Stimulated activated CD8-positive, alpha-beta memory T cell treated with anti-CD3 and anti-CD28 coated beads, Interleukin-12 subunit alpha, Interleukin-12 subunit beta, amount 100 ng/mL, for 24 hours (primary cell): ENCODE results near the gene C2CD4B.

ENCODE experiments used
- DNase-seq: peaks from one replicate; pipeline ENCODE4 v3.0.0-alpha.2; 2020; ENCODE audit errors: extremely low read depth

The C2CD4B gene

GRCh38 chr15:62165104-62165792 lies at the start of gene C2CD4B:
Gene C2CD4B (minus strand): TSS chr15:62165285. CDS start chr15:62164984, 301 bp downstream.
- DNase-seq = no peak

DNA sequence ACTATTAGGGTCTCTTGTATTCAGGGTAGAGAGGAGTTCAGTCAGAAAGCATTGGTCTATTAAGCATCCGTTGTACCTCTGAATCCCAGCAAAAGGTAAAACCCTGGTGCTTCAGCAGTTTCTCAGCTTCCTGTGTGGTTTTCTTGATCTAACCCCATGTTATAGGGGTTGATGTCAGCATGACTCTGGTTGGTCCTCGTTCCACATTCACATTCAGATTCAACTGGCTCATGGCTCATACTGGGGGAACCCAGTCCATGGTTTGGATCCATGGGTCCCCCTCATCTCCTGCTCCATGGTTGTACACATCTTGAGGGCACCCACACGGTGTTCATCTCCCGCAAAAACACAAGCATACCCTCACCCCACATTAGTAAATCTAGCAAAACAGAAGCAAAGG lies 47.7 kb upstream of the C2CD4B start:
- DNase-seq = no peak

- no peak for DNase-seq
These were observed 46.3 kb upstream of the C2CD4B start for GRCh38 chr15:62211348-62211747.

- DNase-seq = no peak
These were observed 44.7 kb upstream of the C2CD4B start for GRCh38 chr15:62209821-62210220.

DNA sequence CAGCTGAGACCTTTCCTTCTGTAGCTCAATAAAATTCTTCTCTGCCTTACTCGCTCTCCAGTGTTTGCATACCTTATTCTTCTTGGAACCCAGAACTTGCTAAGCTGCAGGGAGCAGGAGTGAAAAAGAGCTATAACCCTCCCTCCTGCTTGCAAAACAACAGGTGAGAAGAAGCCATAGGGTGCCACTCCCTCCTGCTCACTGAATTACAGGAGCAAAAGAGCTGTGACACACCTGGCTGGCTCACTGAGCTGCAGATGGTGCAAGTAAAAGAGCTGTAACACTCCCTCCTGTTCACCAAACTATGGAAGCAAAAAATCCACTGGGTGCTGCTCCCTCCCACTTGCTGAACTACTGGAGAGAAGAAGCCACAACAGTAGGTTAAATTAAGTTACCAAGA lies 44.2 kb upstream of the C2CD4B start:
- no peak for DNase-seq

DNA sequence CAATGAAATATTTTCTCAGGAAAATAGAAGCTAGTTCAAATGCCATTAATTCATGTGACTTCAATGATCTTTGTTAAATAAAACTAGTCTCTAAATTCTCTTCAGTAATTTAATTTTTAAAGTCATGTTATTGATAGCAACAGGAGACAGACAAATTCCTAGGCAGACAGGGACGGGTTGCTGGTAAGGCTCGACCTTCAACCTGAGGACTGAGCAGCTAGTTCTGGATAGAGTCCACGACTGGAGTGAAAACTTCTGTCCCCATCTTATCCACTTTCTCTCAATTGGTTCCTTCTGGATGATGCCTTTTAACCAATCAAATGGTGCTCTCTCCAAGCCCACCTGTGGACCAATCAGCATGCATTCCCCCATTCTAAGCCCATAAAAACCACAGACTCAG lies 43.8 kb upstream of the C2CD4B start:
- DNase-seq = no peak

DNA sequence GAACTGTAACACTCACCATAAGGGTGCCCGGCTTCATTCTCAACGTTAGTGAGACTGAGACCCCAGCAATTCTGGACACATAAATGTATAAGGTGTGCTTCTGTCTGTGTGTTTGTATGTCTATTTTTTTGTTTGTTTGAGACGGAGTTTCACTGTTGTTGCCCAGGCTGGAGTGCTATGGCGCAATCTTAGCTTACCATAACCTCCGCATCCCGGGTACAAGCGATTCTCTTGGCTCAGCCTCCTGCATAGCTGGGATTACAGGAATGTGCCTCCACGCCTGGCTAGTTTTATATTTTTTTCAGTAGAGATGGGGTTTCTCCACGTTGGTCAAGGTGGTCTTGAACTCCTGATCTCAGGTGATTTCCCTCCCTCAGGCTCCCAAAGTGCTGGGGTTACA lies 43.3 kb upstream of the C2CD4B start:
- no peak for DNase-seq

DNA sequence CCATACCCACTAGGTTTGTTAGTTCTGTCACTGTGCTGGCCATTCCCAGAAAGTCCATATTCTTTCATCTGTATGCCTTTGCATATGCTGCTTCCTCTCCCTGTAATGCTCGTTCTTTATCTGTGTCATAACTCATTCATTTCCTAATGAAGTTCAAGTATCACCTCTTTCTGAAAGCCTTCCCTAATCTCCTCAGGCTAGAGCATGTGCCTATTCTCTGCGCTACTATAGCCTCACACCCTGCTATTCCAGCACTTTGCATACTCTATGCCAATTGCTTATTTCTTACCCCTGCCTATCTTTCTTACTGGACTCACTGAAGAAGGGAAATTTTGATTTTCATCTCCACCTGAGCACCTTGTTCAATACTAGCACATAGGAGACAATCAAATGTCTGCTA lies 25.6 kb upstream of the C2CD4B start:
- no peak for DNase-seq

DNA sequence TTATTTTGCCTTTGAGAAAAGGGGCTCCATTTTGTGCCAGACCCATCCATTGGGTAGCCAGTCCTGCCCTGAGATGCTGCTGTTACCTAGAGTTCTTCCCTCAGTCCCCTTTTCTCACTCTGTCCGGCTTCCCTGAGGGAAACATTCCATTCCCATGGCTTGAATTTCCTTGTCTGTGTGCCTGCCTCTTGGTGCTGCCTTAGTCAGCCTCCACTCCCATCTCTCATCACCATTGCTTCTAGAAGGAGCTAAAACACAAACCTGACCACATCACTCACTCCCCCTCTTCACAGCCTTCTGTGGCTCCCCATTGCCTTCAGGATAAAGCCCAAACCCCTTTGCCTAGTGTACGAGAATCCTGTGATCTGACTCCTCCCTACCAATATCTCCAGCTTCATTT lies 25.2 kb upstream of the C2CD4B start:
- no peak for DNase-seq

- no peak for DNase-seq
These were observed 23.7 kb upstream of the C2CD4B start for GRCh38 chr15:62188744-62189143.

DNA sequence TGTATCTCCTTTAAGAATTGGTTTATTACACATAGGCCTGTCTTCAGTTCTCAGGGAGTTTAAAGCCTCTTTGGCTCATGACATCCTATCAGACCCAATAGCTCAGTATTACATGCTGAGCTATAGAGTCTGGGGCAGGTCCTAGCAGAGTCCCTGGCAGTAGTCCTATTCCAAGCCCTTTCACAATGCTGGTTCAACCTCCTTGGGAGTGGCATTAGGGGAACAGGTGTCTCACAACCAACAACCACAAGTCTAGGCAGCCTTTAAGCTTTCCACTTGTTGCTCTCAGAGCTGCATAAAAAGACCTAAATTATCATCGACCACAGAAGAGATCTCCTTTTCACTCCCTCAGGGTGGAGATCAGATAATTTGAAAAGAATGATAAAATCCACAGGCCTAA lies 22.8 kb upstream of the C2CD4B start:
- no peak for DNase-seq

DNA sequence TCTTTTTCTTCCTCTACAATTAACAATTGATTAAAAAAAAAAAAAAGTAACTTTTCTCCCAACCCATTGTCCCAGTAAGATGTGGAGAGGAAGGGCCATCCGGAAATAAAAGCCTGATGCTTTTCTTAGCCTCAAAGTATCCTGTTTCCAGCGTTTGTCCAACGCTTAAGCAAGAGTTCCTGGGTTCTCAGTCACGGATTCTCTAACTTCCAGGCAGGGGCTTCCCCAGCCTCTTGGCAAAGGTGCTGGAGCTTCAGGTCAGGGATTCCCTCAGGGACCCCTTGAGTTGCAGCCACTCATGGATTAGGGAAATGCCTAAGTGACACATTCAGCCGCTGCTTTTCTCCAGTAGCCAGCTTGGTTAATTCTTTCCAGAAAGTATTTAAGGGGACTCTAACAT lies 22.3 kb upstream of the C2CD4B start:
- no peak for DNase-seq

DNA sequence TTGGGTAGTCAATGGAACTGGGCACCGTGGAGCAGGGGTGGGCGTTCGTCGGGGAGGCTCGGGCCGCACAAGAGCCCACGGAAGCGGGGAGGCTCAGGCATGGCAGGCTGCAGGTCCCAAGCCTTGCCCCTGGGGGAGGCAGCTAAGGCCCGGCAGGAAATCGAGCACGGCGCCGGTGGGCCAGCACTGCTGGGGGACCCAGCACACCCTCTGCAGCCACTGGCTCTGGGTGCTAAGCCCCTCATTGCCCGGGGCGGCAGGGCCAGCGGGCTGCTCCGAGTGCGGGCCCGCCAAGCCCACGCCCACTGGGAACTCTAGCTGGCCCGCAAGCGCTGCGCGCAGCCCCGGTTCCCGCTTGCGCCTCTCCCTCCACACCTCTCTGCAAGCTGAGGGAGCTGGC lies 21.5 kb upstream of the C2CD4B start:
- DNase-seq = no peak

DNA sequence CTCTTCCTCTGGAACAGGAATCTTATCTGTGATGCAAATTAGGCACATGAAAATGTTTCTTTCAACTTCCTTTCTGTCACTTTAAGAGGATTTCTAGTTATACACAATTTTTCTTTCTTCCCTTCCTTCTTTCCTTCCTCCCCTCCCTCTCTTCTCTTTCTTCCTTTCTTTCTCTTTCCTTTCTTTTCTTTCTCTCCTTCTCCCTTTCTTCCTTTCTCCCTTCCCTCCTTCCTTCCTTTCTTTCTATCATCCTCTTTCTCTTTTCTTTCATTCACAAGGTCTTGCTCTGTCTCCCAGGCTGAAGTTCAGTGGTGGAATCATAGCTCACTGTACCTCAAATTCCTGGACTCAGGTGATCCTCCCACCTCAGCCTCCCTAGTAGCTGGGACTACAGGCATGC lies 18.0 kb upstream of the C2CD4B start:
- no peak for DNase-seq

DNA sequence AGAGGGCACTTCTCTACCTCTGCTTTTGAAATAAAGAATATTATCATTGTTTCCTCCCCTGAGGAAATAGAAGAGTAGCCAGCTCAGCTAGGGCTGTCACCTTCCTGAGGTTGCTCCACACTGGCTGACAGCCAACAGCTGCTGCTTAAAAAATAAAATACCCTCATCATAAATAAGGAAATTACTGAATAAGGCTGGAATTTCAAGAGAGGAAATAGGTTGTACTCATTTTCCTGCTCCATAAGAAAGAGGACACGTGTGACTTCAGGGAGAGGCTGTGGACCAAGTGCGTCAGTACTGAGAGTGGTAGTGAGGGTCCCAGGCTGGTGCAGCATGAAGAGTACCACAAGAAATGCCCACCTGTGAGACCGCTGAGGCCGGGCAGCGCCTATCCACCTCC lies 8.1 kb upstream of the C2CD4B start:
- DNase-seq = no peak

DNA sequence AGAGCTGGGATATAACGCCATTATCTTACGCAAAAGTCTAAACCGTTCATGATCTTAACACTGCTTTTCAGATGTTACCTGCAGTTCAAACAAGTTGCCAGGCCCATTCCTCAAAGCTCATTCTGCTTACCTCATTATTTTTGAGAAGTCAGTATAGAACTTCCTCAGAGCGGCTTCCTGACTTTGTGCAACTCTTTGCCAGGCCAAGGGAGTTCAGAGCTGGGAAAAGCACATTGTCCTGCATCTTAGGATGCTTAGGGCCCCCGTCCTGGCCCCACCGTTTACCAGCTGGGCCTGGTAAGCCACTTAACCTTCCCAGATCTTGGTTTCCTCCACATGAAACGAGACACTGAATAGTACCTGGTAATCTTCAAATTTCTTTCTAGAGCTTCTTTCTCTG lies 6.8 kb upstream of the C2CD4B start:
- no peak for DNase-seq

DNA sequence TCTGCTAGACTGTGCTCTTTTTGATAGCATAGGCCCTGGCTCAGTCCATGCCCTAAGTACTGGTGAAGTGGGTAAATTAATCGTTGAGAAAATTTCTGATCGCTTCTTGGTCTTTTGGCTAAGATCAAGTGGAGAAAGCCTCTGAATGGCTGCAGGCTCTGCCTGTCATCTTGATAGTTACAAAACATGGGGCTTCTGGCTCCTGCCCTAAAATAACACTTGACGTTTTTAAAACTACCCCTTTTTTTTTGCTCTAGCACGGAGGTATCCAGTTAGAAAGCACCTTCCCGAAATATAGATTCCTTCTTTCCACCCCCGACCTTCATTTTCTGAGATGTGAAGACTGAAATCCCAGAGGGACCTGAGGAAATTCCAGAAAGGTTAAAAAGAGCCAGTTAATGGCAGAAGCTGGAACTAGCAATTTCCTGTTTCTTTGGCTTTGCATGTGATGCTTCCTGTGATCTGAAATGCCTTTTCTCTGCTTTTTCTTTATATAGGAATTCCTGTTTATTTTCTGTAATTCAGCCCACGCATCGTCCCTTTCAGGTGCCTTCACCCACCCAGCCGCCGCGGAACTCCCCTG lies 799 bp upstream of the C2CD4B start:
- DNase-seq = no peak

GRCh38 chr15:62164396-62165103 lies 535 bp downstream of the C2CD4B start:
- no peak for DNase-seq

GRCh38 chr15:62164014-62164395 lies 1.1 kb downstream of the C2CD4B start:
- no peak for DNase-seq

DNA sequence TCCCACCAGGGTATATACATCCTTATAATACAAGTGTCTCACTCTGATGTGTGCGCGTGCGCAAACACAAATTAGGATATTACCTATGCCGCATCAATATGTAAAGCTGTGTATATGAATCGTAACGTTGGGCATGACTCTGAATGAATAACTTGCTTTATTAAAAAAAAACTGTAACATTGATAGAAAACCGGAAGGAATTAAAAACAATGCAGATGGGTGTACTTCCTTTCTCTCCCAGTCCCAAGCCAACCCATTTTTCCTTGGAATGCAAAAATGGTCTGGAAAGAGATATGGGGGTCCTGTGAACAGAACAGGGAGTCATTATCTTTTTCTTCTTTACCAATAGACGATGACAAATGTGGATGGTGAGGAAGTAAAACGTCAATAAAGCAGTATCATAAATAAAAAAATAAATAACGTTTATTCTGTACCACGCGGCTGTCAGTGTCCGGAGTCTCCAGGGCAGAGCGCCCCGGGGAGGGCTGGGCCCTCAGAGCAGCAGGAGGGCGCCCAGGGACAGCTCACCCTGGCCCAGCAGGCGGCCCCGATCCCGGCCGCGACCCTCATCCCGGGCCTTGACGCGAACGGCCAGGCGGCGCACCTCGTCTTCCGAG lies 1.6 kb downstream of the C2CD4B start:
- DNase-seq = no peak

DNA sequence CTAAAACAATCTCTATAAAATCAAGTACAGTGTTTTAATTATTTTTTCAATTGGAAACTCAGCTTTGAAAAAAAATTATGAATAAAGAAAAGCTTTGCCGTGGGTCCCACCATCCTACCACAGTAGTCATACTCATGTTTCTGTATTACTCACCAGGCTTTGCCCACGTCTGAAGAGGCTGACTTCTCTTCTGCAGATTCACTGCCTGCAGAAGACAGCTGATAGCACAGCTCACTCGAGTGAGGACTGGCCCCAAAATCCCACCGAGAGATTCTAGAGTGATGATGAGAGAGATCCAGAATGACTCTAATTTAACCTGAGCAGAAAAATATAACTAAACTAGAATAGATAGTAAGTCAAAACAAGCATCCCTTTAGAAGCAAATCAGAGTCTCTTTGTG lies 11.9 kb downstream of the C2CD4B start:
- DNase-seq = no peak

- no peak for DNase-seq
These were observed 14.6 kb downstream of the C2CD4B start for GRCh38 chr15:62150445-62150844.

DNA sequence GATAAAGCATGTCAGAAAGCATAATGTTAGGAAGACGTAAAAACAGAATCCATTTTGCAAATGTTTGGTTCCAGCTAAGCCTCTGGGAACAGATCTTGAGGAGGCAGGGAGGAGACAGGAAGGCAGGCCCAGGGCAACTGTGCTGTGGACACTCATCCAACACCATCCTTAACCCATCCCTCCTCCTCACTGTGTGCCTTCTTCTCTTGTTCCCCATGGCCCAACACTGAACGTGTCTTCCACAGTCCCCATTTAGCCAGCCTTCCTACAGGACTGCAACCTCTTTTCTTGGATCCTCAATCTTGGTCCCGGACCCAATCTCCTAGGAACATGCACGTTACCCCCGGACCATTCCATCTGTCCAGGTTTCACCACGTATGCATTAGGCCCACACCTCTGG lies 15.4 kb downstream of the C2CD4B start:
- DNase-seq = no peak
